Adrenal gland (tissue), 5 donors: ENCODE measurements around the gene SV2C.

Experiments
- POLR2A ChIP-seq, 2 donors: fragments of 450-650 bp; IDR thresholded peaks; one replicate each; pipeline ENCODE4 v1.6.1; 2017; ENCODE audit warnings: antibody characterized with exemption in 2 of 2, mild to moderate bottlenecking in 2 of 2, moderate library complexity in 1 of 2
- TF ChIP-seq, protein P1 (sequence below), 6 experiments: fragments of 450-650 bp in 4 of 6; fragments of 200-600 bp in 2 of 6; sonication (generic) in 1 of 6; IDR thresholded peaks; 1 replicate in 5 of 6; 2 replicates in 1 of 6; pipeline versions ENCODE4 v1.5.1 to v1.8.0; 2016 to 2021; ENCODE audit warnings: antibody characterized with exemption in 6 of 6, mild to moderate bottlenecking in 2 of 6, moderate library complexity in 1 of 6
- donor health status: DM: no; HTN: no; CAD: no.

DNA sequence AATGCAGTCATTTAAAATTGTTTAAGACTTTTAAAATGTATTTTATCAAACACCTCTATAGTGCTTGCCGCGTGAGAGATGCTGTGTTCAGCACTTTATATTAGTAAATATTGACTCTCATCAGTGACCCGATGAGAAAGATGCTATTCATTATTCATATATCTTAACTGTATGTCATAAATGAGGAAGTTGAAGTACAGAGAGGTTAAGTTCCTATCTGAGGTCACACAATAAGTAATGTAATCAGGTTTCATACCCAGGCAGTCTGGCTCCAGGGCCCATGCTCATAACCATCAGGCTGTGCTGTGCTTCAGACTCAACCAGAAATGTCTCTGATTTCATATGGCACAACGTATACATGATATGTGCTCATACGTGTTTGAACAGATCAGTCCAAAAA is 119.0 kb downstream of the SV2C start:
- TF ChIP-seq, protein P1, sequence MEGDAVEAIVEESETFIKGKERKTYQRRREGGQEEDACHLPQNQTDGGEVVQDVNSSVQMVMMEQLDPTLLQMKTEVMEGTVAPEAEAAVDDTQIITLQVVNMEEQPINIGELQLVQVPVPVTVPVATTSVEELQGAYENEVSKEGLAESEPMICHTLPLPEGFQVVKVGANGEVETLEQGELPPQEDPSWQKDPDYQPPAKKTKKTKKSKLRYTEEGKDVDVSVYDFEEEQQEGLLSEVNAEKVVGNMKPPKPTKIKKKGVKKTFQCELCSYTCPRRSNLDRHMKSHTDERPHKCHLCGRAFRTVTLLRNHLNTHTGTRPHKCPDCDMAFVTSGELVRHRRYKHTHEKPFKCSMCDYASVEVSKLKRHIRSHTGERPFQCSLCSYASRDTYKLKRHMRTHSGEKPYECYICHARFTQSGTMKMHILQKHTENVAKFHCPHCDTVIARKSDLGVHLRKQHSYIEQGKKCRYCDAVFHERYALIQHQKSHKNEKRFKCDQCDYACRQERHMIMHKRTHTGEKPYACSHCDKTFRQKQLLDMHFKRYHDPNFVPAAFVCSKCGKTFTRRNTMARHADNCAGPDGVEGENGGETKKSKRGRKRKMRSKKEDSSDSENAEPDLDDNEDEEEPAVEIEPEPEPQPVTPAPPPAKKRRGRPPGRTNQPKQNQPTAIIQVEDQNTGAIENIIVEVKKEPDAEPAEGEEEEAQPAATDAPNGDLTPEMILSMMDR (IDR thresholded peaks at IDR 0.05): no peak
- no peak for TF ChIP-seq POLR2A (IDR thresholded peaks at IDR 0.05)
